PFSK-1 (cell line): ENCODE data around the gene KRTAP12-2.

Experiments used
- FOXP2 ChIP-seq: optimal IDR thresholded peaks from 2 replicates; pipeline ENCODE3; 2011; ENCODE audit warnings: borderline replicate concordance, control low read depth, inconsistent platforms; ENCODE audit not compliant: insufficient read depth; ENCODE audit errors: extremely low read length, extremely low read depth
- POLR2AphosphoS5 ChIP-seq: IDR thresholded peaks from 2 replicates; pipeline ENCODE4 v1.6.1; 2012; ENCODE audit warnings: low read depth, mild to moderate bottlenecking, control low read depth, low read length, moderate library complexity
- SIN3A ChIP-seq: IDR thresholded peaks from 2 replicates; pipeline ENCODE4 v1.6.1; 2012; ENCODE audit warnings: mild to moderate bottlenecking, low read length, moderate library complexity, borderline replicate concordance; ENCODE audit not compliant: insufficient read depth
- TAF1 ChIP-seq: IDR thresholded peaks from 2 replicates; pipeline ENCODE4 v1.6.1; 2012; ENCODE audit warnings: low read length, control low read depth, borderline replicate concordance; ENCODE audit not compliant: insufficient read depth
- TF ChIP-seq, protein P1 (sequence below), 2 experiments: IDR thresholded peaks; 2 replicates each; pipeline versions ENCODE4 v1.6.1 to v1.8.0; 2011 to 2012; ENCODE audit warnings: low read depth in 2 of 2, low read length in 2 of 2, control low read depth in 1 of 2, inconsistent platforms in 1 of 2, mild to moderate bottlenecking in 1 of 2, moderate library complexity in 1 of 2; ENCODE audit not compliant: insufficient read depth in 1 of 2

Gene KRTAP12-2

DNA sequence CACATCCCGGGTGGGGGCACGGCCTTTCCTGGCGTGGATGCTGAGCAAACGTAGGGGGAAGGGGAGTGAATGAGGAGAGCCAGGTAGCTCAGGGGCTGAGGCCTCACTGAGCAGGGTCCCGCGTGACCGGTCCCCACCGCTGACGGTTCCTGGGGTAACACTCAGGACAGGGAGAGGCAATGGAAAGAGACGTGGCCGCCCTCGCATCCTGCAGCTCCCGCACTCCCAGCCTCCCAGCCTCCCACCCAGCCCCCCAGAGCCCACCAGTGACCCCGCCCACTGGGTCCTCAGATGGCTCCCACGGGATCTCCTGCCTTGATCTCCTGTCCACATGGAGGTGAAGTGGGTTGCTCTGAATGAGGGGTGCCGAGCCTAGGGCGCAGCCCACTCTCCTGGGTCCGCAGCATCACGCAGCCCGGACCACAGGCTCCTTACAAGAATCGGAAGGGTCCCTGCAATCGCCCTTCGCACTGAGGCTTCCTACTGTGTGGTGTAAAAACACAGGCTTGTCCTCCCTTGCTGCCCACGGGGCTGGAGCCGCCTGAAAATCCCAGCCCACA is 42.2 kb upstream of the KRTAP12-2 start:
- TF ChIP-seq POLR2AphosphoS5 (no peak), TAF1 (no peak), SIN3A (no peak), FOXP2 (no peak)
- TF ChIP-seq, protein P1, sequence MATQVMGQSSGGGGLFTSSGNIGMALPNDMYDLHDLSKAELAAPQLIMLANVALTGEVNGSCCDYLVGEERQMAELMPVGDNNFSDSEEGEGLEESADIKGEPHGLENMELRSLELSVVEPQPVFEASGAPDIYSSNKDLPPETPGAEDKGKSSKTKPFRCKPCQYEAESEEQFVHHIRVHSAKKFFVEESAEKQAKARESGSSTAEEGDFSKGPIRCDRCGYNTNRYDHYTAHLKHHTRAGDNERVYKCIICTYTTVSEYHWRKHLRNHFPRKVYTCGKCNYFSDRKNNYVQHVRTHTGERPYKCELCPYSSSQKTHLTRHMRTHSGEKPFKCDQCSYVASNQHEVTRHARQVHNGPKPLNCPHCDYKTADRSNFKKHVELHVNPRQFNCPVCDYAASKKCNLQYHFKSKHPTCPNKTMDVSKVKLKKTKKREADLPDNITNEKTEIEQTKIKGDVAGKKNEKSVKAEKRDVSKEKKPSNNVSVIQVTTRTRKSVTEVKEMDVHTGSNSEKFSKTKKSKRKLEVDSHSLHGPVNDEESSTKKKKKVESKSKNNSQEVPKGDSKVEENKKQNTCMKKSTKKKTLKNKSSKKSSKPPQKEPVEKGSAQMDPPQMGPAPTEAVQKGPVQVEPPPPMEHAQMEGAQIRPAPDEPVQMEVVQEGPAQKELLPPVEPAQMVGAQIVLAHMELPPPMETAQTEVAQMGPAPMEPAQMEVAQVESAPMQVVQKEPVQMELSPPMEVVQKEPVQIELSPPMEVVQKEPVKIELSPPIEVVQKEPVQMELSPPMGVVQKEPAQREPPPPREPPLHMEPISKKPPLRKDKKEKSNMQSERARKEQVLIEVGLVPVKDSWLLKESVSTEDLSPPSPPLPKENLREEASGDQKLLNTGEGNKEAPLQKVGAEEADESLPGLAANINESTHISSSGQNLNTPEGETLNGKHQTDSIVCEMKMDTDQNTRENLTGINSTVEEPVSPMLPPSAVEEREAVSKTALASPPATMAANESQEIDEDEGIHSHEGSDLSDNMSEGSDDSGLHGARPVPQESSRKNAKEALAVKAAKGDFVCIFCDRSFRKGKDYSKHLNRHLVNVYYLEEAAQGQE (IDR thresholded peaks at IDR 0.05; ENCODE audit: insufficient read depth in 1 of 2, low read depth in 2 of 2, low read length in 2 of 2), result no peak

DNA sequence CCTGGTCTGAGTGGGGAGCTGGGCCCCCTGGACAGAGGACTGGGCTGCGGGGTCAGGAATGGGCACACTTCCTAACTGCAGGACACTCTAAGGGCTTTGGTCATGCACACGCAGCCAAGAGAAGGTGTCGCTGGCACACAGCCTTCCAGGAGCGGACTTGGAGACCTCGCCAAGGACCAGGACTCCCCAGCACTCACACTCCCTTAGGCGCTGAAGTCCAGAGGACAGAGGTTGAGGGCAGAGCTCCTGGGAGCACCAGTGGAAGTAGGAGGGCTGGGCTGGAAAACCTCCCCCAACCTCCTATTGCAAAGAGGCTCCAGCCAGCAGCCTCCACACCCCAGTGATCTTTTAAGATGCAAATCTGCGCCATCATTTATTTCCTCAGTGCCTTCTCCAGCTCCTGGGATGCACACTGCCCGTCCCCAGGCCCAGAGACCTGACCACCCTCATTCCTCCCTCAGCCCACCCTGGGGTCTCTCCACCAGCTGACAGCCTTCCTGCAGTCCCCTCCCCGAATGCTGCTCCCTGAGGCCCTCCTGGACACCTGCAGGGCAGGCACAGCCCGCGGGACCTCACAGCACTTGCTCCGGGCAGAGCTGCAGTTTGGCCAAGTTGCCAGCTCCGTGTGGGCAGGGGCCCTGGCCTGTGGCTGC is 41.6 kb upstream of the KRTAP12-2 start:
- TF ChIP-seq SIN3A (no peak), TAF1 (no peak), POLR2AphosphoS5 (no peak), FOXP2 (no peak)
- TF ChIP-seq, protein P1 (IDR thresholded peaks at IDR 0.05; ENCODE audit: insufficient read depth in 1 of 2, low read depth in 2 of 2, low read length in 2 of 2), result no peak

DNA sequence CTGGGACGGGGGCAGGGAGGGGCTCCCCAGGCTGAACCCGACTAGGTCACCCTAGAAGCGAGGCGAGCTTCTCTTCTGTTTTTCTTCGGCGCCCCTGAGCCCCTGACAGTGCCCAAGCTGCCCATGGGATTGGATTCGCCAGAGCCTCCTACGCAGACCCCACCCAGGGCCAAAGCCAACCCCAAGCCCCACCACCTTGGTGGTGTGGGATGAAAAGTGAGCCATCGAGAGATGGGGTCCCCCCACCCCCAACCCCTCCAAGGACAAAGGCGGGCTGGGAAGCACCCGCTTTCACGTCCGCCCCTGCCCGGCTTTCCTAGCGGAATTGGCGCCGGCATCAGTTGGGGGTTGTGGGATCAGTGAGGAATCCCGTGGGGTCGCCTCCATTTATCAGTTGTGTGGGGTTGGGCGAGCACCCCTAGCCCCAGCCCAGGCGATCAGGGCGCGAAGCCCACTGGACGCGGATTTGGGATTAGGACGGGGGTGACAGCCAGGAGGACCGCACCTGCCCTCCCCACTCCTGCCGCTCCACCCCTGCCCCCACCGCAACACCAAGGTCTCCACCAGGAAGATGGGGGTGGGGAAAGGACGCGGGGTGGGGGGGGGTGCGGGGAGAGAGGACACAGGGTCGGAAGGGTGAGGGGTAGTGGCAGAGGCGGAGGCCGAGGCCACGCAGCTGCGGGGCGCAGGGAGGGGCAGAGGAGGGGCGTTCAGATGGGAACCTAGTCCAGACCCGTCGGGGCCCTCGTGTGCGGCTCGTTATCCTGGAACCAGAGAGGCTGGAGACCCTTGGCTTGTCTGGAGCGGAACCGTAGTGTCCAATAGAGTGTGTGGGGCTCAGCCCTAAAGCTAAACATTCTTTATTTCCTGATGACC is 40.2 kb upstream of the KRTAP12-2 start:
- TF ChIP-seq TAF1 (no peak), POLR2AphosphoS5 (no peak), FOXP2 (no peak), SIN3A (no peak)
- TF ChIP-seq, protein P1 (IDR thresholded peaks at IDR 0.05; ENCODE audit: insufficient read depth in 1 of 2, low read depth in 2 of 2, low read length in 2 of 2), result no peak

DNA sequence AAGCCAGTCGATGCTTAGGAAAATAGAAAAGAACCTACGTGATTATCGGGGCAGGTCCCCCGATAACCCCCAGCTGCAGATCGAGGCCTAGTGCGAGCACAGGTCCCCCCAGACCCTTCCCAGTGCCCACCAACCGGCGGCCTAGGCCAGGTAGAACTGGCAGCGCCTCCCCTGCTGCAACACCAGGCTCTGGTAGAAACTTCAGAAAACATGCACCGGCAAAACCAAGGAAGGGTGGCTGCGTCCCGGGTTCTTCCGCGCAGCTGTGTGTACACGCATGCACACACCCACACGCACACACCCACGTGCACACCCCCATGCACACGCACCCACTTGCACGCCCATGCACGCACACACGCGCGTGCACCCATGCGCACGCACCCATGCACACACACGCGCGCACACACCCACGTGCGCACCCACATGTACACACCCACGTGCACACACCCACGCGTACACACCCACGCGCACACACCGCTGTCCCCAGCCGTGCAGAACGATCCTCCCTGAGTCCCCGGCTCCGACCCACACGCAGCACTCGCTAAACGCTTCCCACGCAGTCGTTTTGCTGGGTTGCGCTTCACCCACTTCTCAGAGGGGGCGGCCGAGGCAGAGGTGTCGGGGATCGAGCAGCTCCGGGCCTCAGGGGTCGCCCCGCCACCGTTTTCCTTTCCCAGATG is 39.4 kb upstream of the KRTAP12-2 start:
- TF ChIP-seq FOXP2 (no peak), TAF1 (no peak), SIN3A (no peak), POLR2AphosphoS5 (no peak)
- TF ChIP-seq, protein P1 (IDR thresholded peaks at IDR 0.05; ENCODE audit: insufficient read depth in 1 of 2, low read depth in 2 of 2, low read length in 2 of 2), result no peak
